Esophagus muscularis mucosa (tissue), 4 donors: ENCODE measurements around the gene ZBTB4. TPM values are rescaled to one million over a fixed set of nuclear protein-coding genes. Genes with fewer than 3 reads are reported as not detected.

Experiments
- DNase-seq: peaks from one replicate; pipeline ENCODE4 v3.0.0-alpha.2; 2017; ENCODE audit errors: extremely low spot score
- H3K27ac ChIP-seq, 4 donors: fragments of 200-600 bp; sonication (generic); replicated peaks in 1 of 4; 1 replicate in 3 of 4; 2 replicates in 1 of 4; pipeline ENCODE4 v1.5.1; 2016 to 2019; ENCODE audit warnings: mild to moderate bottlenecking in 1 of 4
- H3K27me3 ChIP-seq, 4 donors: fragments of 200-600 bp; sonication (generic); one replicate each; pipeline versions ENCODE4 v1.5.1 to v1.6.0; 2016 to 2019
- H3K36me3 ChIP-seq, 4 donors: fragments of 200-600 bp; sonication (generic); one replicate each; pipeline ENCODE4 v1.5.1; 2016 to 2019
- H3K4me1 ChIP-seq, 4 donors: fragments of 200-600 bp; sonication (generic); one replicate each; pipeline ENCODE4 v1.5.1; 2016 to 2019
- H3K4me3 ChIP-seq, 4 donors: fragments of 200-600 bp; sonication (generic); 1 replicate in 2 of 4; 2 replicates in 2 of 4; pipeline ENCODE4 v1.5.1; 2016 to 2019; ENCODE audit warnings: mild to moderate bottlenecking in 4 of 4, moderate library complexity in 1 of 4
- H3K9me3 ChIP-seq, 4 donors: fragments of 200-600 bp; sonication (generic); 1 replicate in 3 of 4; 2 replicates in 1 of 4; pipeline ENCODE4 v1.5.1; 2016 to 2019
- EP300 ChIP-seq: sonication (generic); formaldehyde crosslinking; IDR thresholded peaks from one replicate; pipeline ENCODE4 v1.6.1; 2017; ENCODE audit warnings: antibody characterized with exemption
- POLR2A ChIP-seq: fragments of 450-650 bp; IDR thresholded peaks from one replicate; pipeline ENCODE4 v1.6.1; 2017; ENCODE audit warnings: antibody characterized with exemption, moderate library complexity, mild to moderate bottlenecking, low read depth
- POLR2AphosphoS5 ChIP-seq, 2 donors: sonication (generic); formaldehyde crosslinking; IDR thresholded peaks; one replicate each; pipeline ENCODE4 v1.6.1; 2017; ENCODE audit warnings: antibody characterized with exemption in 2 of 2
- WGBS: methylation state at CpG from one replicate; pipeline ENCODE4 v1.1.5; 2018; 5-methylcytosine and 5-hydroxymethylcytosine counted together
- intact Hi-C: fragments of 100-400 bp; cut with DNase I; formaldehyde crosslinking; loops from one replicate; pipeline ENCODE4 v1.15.1; 2023
- total RNA-seq, 4 donors: library from RNA; depleted of rRNA; stranded (reverse); fragments of >200 nt; gene quantifications; one replicate each; pipeline versions ENCODE4 v1.1.0 to v1.2.1, GENCODE V29; 2016
- TF ChIP-seq, protein P1 (sequence below), 3 experiments: fragments of 200-600 bp in 2 of 3; fragments of 450-650 bp in 1 of 3; sonication (generic) in 2 of 3; IDR thresholded peaks; one replicate each; pipeline ENCODE4 v1.5.1; 2017 to 2019; ENCODE audit warnings: antibody characterized with exemption in 3 of 3, mild to moderate bottlenecking in 2 of 3, moderate library complexity in 1 of 3

ZBTB4 gene
- total RNA-seq, 4 donors from 2014 or later: 57.5 to 113 (median 87.7) TPM

DNA sequence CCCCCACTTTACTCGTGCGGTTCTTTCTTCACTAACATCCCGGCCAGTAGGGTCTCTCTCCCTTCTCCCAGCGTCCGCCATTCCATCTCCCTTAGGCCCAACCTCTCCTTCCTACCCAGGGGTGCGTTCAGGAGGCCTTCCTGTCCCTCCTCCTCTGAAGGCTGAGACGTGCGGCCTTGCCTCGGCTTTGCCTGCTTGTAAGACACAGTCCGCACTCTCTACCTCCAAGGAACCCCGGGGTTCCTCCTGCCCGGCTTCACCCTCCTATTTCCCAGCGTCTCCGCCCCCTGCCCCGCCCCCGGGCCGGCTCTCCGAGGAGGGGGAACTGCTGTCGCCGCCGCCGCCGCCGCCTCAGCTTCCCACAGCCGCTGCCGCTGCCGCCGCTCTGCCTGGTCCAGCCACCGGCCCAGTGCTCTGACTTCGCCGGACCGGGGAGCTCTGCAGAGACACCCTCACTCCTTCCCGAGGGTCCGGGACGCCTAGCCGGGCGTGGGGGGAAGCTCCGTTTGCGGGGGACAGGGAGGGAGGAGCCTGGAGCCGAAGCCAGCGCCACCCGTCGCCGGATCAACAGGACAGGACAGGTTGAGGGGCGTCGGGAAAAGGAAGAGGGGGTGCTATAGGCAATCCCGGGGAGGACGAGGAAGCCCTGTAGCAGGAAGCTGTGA lies 41.3 kb downstream of the ZBTB4 start:
- H3K27me3 ChIP-seq: peaks cover 0 to 96% (median 37%) of the 10 kb centered on the region in 4 donors
- no peaks in the 10 kb centered on the region for H3K36me3 ChIP-seq
- TF ChIP-seq POLR2AphosphoS5 (IDR thresholded peaks at IDR 0.05) (no peak), POLR2A (no peak), EP300 (no peak)
- TF ChIP-seq, protein P1, sequence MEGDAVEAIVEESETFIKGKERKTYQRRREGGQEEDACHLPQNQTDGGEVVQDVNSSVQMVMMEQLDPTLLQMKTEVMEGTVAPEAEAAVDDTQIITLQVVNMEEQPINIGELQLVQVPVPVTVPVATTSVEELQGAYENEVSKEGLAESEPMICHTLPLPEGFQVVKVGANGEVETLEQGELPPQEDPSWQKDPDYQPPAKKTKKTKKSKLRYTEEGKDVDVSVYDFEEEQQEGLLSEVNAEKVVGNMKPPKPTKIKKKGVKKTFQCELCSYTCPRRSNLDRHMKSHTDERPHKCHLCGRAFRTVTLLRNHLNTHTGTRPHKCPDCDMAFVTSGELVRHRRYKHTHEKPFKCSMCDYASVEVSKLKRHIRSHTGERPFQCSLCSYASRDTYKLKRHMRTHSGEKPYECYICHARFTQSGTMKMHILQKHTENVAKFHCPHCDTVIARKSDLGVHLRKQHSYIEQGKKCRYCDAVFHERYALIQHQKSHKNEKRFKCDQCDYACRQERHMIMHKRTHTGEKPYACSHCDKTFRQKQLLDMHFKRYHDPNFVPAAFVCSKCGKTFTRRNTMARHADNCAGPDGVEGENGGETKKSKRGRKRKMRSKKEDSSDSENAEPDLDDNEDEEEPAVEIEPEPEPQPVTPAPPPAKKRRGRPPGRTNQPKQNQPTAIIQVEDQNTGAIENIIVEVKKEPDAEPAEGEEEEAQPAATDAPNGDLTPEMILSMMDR (IDR thresholded peaks at IDR 0.05): no peak
- H3K9me3 ChIP-seq: no peaks in the 10 kb centered on the region
- no peak overlapping the region for H3K27ac ChIP-seq
- no peak for DNase-seq
- H3K4me1 ChIP-seq: peaks cover 57 to 71% (median 67%) of the 10 kb centered on the region in 4 donors
- WGBS: 27% methylated on average over 29 of the region's 48 CpGs
- intact Hi-C loops: loop anchor here (2.0 to 5.0 kb wide), 4 partner anchors 33 to 119 kb away; partner anchors contain the start of genes TMEM256 and TNFSF13
- H3K4me3 ChIP-seq: peak overlapping the region; percentile 42 to 62 (median 46)

DNA sequence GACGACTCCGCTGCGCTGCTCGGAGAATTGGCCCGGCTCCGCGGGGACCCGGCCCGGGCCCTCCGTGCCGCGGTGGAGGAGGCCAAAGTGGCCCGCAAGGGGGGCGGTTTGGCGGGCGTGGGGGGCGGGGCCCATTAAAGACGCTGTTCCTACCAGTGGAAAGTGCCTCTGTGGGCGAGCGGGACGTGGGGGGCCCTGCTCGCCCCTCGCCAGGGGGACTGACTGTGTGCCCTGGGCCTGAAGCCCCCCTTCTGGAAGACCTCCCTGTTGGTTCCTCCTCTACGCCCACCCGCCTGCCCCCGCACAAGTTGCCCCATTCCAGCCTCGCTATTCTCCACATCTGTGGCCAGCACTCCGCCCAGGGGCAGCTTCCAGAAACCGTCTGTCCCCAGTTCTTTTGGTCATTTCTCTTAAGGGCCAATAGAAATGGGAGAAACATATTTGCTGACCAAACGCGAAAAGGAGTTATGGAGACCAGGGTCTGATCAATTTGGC lies 42.0 kb downstream of the ZBTB4 start:
- intact Hi-C loops: loop anchor here (2.0 to 5.0 kb wide), 4 partner anchors 33 to 120 kb away; partner anchors contain the start of genes TMEM256 and TNFSF13
- H3K4me1 ChIP-seq: peaks cover 57 to 71% (median 67%) of the 10 kb centered on the region in 4 donors
- H3K36me3 ChIP-seq: no peaks in the 10 kb centered on the region
- 61% methylated on average over 9 of the region's 31 CpGs for WGBS
- DNase-seq: no peak
- peak overlapping the region; percentile 41 to 62 (median 46) for H3K4me3 ChIP-seq
- no peaks in the 10 kb centered on the region for H3K9me3 ChIP-seq
- no peak for TF ChIP-seq EP300
- H3K27me3 ChIP-seq: peaks cover 0 to 90% (median 37%) of the 10 kb centered on the region in 4 donors
- peak overlapping the region in 2 of 4 donors; percentile 64 to 75 for H3K27ac ChIP-seq

DNA sequence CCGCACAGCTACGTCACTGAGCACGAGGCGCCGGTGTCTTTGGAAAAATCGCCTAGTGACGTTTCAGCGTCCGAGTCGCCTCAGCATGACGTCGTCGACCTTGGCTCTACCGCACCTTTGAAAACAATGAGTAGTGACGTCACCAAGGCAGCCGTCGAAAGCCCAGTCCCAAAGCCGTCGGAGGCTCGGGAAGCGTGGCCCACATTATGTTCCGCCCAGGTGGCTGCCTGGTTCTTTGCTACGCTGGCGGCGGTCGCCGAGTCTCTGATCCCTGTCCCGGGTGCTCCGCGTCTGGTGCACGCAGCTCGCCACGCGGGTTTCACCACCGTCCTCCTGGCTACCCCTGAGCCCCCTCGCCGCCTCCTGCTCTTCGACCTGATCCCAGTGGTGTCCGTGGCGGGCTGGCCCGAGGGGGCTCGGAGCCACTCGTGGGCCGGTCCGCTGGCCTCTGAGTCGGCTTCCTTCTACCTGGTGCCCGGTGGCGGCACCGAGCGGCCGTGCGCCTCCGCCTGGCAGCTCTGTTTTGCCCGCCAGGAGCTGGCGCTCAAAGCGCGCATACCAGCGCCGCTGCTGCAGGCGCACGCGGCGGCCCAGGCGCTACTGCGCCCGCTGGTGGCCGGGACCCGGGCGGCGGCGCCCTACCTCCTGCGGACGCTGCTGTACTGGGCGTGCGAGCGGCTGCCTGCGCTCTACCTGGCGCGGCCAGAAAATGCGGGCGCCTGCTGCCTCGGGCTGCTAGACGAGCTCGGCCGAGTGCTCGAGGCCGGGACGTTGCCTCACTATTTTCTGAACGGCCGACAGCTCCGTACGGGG lies 42.7 kb downstream of the ZBTB4 start:
- Histone ChIP-seq H3K27ac (peak overlapping the region; percentile 59 to 75 (median 66)), H3K4me1 (peaks cover 57 to 71% (median 67%) of the 10 kb centered on the region in 4 donors), H3K36me3 (no peaks in the 10 kb centered on the region), H3K9me3 (no peaks in the 10 kb centered on the region), H3K27me3 (peaks cover 0 to 90% (median 37%) of the 10 kb centered on the region in 4 donors), H3K4me3 (peak overlapping the region; percentile 41 to 62 (median 46))
- intact Hi-C loops: loop anchor here (2.0 to 5.0 kb wide), 4 partner anchors 32 to 121 kb away; partner anchors contain the start of genes TMEM256 and TNFSF13
- TF ChIP-seq POLR2AphosphoS5 (IDR thresholded peaks at IDR 0.05): peak; percentile 54 to 58
- TF ChIP-seq, protein P1 (IDR thresholded peaks at IDR 0.05): peak; percentile 92 to 96 (median 93)
- no peak for TF ChIP-seq EP300
- TF ChIP-seq POLR2A: no peak
- WGBS: 20% methylated on average over 27 of the region's 92 CpGs
- DNase-seq: no peak

DNA sequence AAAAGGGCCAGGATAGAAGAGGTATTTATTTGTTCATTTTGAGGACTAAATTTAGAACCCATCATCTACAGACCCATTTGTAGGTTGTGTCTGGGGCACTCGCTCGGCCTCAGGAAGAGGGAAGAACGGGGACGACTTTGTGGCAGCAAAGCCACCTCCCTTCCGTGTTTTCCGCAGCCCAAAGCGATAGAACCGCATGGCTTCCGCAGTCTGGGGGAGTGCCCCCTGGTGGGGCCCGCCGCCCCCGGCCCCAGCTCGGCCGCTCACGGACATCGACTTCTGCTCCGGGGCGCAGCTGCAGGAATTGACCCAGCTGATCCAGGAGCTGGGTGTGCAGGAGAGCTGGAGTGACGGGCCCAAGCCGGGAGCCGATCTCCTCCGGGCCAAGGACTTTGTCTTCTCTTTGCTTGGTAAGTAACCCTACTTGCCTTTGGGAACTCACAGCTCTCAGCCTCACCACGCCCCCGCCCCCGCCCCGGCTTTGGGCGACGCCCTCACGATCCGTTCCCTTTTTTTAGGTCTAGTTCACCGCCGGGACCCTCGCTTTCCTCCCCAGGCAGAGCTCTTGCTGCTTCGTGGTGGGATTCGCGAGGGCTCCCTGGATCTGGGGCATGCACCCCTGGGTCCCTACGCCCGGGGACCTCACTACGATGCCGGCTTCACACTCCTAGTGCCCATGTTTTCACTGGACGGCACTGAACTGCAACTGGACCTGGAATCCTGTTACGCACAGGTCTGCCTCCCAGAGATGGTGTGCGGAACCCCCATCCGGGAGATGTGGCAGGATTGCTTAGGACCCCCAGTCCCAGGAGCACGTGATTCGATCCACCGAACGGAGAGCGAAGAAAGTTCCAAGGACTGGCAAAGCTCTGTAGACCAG lies 43.5 kb downstream of the ZBTB4 start:
- Histone ChIP-seq H3K27me3 (peaks cover 0 to 82% (median 32%) of the 10 kb centered on the region in 4 donors), H3K9me3 (no peaks in the 10 kb centered on the region), H3K27ac (peak overlapping the region; percentile 27 to 64 (median 54)), H3K4me3 (peak overlapping the region; percentile 41 to 62 (median 46)), H3K4me1 (peaks cover 57 to 63% (median 61%) of the 10 kb centered on the region in 4 donors), H3K36me3 (no peaks in the 10 kb centered on the region)
- TF ChIP-seq EP300: no peak
- TF ChIP-seq, protein P1 (IDR thresholded peaks at IDR 0.05): peak in 1 of 3 experiments; percentile 5
- no peak for TF ChIP-seq POLR2A
- no peak for TF ChIP-seq POLR2AphosphoS5 (IDR thresholded peaks at IDR 0.05)
- intact Hi-C loops: loop anchor here (2.0 to 5.0 kb wide), 4 partner anchors 31 to 121 kb away; partner anchors contain the start of genes TMEM256 and TNFSF13
- 15% methylated on average over 34 of the region's 49 CpGs for WGBS
- no peak for DNase-seq
